GM19351 (cell line): ENCODE measurements around the gene RPL12.
"Not testable (repeated sequence)": the region's sequence is repeated elsewhere in the genome, so short reads cannot be mapped to it uniquely, and the experiment has no call there.

Experiments used
- ATAC-seq: cut with Tn5 transposase; IDR thresholded peaks from one replicate; pipeline ENCODE4 v1.9.1; 2021; ENCODE audit warnings: mild to moderate bottlenecking, moderate library complexity; ENCODE audit not compliant: unreplicated experiment

Gene RPL12

DNA sequence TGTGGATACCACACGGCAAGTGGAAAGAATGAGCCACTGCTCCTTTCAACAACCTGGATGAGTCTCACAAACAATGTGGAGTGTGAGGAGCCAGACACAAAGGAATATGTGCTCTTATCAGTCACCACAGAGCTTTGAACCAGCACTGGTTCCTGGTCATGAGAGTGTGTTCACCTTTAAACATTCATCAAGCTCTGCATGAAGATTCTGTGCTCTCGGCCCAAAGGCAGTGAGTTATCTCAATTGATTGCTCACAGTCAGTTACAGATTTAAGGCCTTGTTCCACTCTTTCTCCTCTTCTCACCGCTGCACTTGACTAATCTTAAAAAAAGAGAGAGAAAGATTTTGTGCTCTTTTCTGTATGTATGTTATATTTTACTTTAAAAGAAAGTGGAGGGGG lies 19.5 kb upstream of the RPL12 start:
- ATAC-seq = no peak

- ATAC-seq = no peak
Observed at GRCh38 chr9:127467621-127468020, 16.4 kb upstream of the RPL12 start.

- not testable (repeated sequence) for ATAC-seq
Observed at GRCh38 chr9:127466407-127466917, 15.3 kb upstream of the RPL12 start.

DNA sequence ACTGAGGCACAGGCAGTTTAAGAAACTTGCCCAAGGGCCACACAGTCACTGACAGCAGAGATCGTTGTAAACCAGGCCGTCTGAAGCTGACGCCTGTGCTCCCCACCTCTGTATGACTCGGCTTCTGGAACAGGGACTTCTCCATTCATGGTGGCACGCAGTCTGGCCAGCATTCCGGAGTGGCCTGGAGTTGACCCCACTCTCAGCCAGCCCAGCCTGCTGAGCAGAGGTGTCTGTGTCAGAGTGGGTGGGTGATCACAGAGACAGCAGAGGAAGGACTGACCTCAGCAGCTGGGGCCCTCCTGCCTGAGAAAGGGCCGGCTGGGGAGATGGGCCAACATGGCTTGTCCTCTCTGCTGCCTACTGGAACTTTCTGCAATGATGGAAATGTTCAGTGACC lies 12.7 kb upstream of the RPL12 start:
- ATAC-seq = no peak

DNA sequence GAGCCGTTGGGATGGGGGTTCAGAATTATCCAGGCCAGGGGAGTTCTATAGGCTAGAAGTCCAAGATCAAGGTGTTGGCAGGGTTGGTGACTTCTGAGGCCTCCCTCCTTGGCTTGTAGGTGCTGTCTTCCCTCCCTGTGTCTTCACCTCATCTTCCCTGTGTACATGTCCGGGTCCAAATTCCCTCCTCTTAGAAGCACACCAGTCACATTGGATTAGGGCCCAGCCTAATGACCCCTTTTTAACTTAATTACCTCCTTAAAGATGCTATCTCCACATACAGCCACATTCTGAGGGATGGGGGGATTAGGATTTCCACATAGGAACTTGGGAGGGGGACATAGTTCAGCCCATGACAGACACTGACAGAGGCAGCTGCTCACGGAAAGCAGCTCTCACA lies 12.2 kb upstream of the RPL12 start:
- no peak for ATAC-seq

DNA sequence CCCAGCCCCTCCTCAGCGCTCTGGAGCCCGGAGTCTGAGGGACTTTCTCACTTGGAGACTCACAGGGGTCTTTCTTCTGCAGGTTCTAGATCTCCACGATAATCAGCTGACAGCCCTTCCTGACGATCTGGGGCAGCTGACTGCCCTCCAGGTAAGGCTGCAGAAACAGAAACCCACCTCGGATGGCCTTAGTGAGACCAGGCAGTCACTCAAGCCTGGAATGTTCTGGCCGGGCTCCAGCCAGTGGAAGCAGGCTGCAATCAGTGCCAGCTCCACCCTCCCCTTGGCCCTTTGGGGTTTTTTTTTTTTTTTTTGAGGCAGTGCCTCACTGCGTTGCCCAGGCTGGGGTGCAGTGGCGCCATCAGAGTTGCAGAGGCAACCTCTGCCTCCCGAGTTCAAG lies 7.7 kb upstream of the RPL12 start:
- no peak for ATAC-seq

GRCh38 chr9:127457191-127457878 lies 6.1 kb upstream of the RPL12 start:
- no peak for ATAC-seq

GRCh38 chr9:127455324-127455992 lies 4.3 kb upstream of the RPL12 start:
- ATAC-seq = no peak

DNA sequence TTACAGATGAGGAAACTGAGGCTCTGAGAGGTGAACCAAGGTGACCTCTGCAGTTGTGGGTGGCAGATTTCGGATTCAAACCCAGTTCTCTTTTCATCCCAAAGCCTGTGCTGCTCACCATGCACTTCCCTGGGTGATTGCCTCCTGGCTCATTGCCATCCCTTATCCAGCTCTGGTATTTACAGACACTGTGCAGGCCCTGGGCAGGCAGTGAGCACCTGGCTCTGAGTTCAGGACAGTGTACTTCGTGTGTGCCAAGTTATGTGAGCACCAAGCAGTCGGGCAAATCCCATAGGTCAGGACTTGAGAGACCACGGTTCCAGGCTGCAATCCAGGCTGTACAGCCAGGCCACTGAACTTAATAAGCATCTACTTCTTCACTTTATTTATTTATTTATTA lies 1.5 kb upstream of the RPL12 start:
- ATAC-seq = no peak

GRCh38 chr9:127451858-127452656 lies 851 bp upstream of the RPL12 start:
- ATAC-seq = peak; percentile 4

DNA sequence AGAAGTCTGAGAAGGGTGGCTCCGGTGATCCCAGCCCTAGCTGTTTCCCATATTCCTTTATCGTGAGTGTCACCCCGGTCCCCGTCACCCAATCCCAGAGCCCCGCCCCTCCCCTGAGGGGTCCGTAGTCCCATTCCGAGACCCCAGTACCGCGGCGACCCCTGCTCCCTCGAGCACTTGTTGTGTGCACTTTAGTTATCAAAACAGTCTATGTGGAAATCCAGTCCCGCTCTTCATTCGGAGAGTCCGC lies 327 bp upstream of the RPL12 start:
- peak; percentile 12 for ATAC-seq

DNA sequence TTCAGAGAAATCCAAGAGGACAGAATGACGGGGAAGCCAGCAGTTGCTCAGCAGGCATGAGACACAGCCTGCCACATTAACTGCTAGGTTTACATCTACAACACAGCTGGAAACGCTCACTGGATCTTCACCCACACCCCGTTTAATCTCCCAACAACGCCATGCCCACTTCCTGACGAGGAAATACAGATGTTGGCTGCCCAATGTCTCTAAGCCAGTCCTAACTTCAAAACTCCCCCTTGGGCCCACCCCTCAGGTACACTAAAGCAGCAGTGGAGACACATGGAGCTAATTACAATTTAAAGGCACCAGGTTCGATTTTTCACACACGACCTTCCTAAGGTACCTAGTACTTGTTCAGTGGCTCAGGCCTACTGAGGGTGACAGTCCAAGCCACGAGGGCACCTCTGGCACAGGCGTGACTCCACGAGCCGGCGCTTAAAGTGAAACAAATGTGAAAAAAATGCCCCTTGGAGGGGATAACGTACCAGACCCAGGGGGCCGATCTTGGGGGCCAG lies 904 bp downstream of the RPL12 start:
- no peak for ATAC-seq

- ATAC-seq = no peak
Observed at GRCh38 chr9:127449332-127449966, 1.8 kb downstream of the RPL12 start.

- ATAC-seq = no peak
Observed at GRCh38 chr9:127448112-127448805, 2.9 kb downstream of the RPL12 start.

GRCh38 chr9:127447416-127448111 lies 3.6 kb downstream of the RPL12 start:
- ATAC-seq = no peak

GRCh38 chr9:127446713-127447415 lies 4.3 kb downstream of the RPL12 start:
- ATAC-seq = no peak

- no peak for ATAC-seq
Observed at GRCh38 chr9:127445851-127446712, 5.1 kb downstream of the RPL12 start.
